ENCODE data around the gene ACER2.

ACER2 gene

GRCh38 chr9:19456996-19457692 is 48.3 kb downstream of the ACER2 start:
- DNase-seq, result peak; percentile 68

- no peak for DNase-seq
Measured at GRCh38 chr9:19457693-19458009, 48.8 kb downstream of the ACER2 start.

- no peak for DNase-seq
Measured at GRCh38 chr9:19460243-19460642, 51.4 kb downstream of the ACER2 start.

GRCh38 chr9:19461135-19461534 is 52.3 kb downstream of the ACER2 start:
- no peak for DNase-seq

- DNase-seq, result no peak
Measured at GRCh38 chr9:19464061-19464763, 55.4 kb downstream of the ACER2 start.

GRCh38 chr9:19464764-19465585 is 56.2 kb downstream of the ACER2 start:
- peak; percentile 79 for DNase-seq

- DNase-seq, result no peak
Measured at GRCh38 chr9:19465586-19466279, 56.9 kb downstream of the ACER2 start.

DNA sequence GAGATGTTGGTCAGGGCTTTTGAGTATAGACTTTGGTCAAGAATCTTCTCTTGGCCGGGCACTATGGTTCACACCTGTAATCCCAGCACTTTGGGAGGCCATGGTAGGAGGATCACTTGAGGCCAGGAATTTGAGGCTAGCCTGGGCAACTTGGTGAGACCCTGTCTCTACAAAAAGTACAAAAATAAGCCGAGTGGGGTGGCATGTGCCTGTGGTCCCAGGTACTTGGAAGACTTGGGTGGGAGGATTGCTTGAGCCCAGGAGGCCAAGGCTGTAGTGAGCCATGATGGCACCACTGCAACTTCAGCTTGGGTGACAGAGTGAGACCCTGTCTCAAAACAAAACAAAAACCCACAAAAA is 57.5 kb downstream of the ACER2 start:
- DNase-seq, result no peak

- no peak for DNase-seq
Measured at GRCh38 chr9:19469271-19469670, 60.5 kb downstream of the ACER2 start.

DNA sequence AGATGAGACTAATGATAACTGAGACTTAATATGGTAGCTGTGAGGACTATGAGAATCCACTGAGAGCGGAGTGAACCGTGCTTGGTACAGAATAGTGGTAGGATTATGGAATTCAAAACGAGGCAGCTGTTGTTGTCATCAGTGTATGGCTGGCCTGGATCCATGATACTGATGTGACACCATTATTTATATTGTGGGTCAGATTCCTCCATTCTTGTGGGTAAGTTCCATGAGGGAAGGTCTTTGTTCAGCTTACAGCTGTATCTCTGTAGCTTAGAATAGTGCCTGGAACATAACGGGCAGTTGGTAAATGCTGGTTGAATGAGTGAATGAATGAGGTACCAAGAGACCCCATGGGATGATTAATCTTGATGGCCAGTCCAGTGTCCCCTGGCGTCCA is 61.8 kb downstream of the ACER2 start:
- DNase-seq, result no peak

DNA sequence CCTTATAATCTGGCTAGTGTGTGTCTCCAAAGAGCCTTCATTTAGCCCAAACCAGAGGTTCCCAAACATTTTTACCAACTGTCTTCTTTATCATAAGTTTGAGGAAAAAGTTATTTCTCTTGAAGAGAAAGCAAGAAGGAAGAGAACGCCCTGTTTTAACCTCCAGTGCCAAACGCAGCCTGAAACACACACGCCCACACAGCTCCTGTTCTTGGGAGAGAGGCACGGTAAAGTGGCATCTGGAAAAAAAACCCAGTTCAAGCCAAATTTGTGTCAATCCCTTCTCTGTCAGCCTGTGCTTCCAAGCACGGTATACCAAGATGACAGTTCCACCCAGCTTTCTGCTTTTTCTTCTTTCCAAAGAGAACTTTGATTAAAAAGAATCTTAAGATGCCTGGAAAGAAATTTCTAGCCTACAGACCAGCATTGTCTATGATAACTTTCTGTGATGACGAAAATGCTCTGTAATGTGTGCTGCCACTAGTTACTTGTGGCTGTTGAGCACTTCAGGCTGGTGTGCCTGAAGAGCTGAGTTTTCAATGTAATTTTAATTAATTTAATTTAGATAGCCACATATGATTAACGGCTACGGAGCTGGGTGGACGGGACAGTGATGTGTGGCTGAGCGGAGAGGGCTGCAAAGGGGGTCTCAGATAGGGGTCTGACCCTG is 62.3 kb downstream of the ACER2 start:
- no peak for DNase-seq

DNA sequence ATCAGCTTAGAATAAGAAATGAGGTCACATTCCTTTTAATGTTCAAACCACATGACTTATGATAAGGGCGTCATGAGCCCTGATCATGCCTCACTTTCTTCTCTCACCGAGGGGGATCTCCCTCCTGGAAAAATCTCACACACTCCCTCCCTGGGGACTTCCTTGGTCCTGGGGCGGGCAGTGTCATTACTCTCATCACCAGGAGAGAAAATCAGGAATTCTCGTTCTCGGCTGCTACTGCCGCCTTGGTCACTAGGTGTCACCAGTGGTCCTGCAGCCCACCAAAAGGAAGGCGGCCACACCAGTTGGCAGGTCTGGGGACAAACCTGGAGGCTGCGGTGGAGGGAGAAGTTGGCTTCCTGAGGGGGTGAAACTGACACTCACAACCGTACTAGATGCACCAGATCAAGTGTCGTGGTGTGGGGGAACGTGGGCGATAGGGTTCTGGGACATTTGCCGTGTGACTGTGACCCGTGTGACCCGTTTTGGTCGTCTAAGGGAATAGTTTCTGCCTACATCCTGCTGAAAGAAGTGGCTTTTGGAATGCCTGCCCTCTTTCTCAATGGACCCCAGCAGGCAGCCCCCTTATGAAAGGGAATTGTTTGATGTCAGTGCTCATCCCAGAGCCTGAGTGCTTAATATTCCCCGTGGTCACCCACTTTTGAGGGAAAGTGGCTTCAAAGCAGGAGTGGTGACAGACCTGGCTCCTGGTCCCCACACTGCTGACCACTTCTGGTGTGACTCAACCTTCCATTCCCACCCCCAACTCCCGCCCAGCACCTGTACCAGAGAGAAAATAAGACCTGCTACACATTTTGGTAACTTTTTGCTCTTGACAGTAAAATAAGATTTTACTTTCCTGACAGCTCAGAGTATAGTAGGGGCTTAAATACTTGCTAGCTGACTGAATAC is 63.2 kb downstream of the ACER2 start:
- peak; percentile 73 for DNase-seq

GRCh38 chr9:19473605-19474004 is 64.8 kb downstream of the ACER2 start:
- no peak for DNase-seq

- DNase-seq, result no peak
Measured at GRCh38 chr9:19479874-19480273, 71.1 kb downstream of the ACER2 start.

DNA sequence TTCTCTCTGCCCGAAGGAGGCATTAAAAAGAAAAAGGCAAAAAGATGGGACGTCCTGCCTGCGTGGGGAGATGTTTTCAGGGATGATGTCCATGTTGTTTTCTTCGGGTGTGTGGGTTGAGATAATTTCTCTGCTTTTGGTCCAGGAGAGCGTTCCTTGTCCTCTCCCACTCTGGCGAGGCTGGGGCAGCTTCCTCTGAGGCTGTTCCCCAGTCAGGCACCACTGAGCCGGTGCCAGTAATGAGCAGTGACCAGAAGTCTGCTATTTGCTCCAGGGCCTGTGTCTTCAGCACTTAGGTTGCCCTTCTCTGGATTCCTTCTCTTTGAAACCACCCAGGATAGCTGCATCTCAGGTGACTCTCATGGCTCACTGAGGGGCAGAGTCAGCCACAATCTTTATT is 71.5 kb downstream of the ACER2 start:
- no peak for DNase-seq

DNA sequence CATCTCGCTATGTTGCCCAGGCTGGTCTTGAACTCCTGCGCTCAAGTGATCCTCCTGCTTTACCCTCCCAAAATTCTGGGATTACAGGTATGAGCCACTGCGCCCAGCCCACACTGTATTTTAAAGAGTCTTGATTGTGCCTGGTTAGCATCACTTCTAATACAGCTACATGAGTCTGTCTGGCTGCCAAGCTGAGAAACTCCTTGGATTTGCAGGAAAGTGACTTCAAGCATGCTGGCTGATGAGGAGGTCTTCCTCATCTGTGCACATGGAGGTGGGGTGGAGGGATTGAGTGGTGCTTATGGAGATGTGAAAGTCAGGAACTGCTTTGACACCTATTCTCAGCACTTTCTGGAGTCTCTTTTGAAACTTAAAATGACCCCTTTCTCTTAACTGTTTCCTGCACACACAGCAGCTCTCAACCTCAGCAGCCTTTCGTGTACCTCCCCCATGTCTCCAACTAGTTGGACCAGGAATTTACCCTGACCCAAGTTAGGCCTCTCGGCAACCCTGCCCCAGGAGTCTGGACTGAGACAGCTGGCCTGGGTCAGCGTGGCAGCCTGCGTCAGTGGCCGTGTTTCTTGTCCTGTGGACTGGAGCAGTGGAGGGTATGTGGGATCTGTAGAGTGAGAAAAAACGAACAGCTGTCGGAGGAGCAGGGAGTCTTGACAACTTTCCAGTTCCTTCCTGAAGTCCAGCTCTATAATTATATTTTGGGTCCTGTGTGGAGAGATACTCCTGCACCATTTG is 72.5 kb downstream of the ACER2 start:
- no peak for DNase-seq

DNA sequence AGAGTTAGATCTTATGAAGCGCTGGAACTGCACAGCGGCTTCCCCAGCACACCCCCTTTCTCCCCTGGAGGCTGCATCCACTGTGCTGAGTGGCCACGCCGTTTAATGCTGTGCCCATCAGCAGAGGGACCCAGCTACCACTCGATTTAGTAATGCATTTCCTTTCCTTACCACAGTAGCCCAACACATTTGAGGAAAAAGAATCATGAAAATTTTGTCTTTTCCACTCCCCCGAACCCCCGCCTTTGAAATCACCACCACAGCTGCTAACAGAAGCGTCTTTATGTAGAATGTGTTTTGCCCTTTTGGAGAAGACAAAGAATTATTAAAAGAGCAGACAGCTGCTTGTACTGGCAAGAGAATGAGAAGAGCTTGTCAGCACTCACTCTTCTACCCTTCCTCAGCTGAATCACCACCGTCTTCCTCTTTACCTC is 73.2 kb downstream of the ACER2 start:
- DNase-seq, result no peak

DNA sequence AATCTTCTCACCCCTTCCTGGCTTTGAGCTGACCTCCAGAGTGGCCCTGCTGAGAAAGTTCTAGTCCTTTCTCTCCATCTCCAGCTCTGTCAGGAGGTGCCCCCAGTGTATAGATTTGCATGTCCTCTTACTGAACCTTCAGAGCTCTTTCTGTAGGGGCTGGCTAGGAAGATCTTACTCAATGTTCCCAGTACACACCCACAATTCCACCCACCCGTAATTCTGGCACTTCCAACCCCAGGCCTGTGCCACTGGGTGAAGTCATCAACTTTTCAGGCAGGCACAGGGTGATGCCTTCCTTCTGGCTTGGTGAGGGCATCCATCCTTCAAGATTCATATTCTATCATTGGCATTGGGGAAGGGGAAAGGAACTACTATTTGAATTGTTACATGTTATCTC is 75.9 kb downstream of the ACER2 start:
- no peak for DNase-seq

- DNase-seq, result no peak
Measured at GRCh38 chr9:19485193-19485592, 76.4 kb downstream of the ACER2 start.

DNA sequence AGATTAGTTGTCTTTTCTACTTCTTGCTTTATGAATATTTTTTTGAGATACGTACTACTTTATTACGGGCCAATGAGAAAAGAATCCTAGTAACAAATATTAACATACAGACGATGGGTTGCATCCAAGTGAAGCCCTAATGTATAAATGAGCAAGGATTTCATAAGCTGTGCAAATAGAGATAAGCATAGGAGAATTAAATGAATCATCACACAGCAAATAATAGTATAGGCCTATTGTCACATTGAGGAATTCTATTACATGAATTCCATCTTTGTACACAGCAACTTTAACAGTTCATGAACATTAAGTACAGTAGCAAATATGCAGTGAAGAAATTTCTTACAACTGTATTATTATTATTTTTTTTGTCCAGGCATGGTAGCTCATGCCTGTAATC is 78.0 kb downstream of the ACER2 start:
- no peak for DNase-seq

DNA sequence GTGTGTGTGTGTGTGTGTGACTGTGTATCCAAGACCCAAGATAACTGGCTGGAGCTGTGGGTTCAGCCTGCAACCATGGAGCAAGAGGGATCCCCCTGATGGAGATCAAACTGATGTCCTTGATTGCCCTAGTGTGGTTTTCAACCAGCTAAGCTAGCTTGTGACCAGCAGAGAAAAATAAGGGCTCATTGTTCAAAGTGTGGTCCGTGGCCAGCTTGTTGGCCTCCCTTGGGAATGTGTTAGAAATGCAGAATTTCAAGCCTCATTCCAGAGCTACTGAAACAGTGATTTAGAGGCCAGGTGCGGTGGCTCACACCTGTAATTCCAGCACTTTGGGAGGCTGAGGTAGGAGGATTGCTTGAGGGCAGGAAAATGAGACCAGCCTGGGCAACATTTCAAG is 79.9 kb downstream of the ACER2 start:
- no peak for DNase-seq
